T-helper 1 cell treated with Interleukin-12 subunit alpha and Interleukin-12 subunit beta and Interleukin-4 antibody, amounts not matched to agents 30 μg/mL and 1 μg/mL, for 36 hours (primary cell): ENCODE results near the gene SF1.

ENCODE experiments used
- H3K27ac Mint-ChIP-seq: one replicate; pipeline ENCODE4 v1.8.0; 2021; ENCODE audit warnings: mild to moderate bottlenecking, mixed read lengths
- H3K27me3 Mint-ChIP-seq: one replicate; pipeline ENCODE4 v1.8.0; 2021; ENCODE audit warnings: low read depth, mixed read lengths
- H3K36me3 Mint-ChIP-seq: one replicate; pipeline ENCODE4 v1.8.0; 2021; ENCODE audit warnings: low read depth, mixed read lengths
- H3K4me1 Mint-ChIP-seq: one replicate; pipeline ENCODE4 v1.8.0; 2021; ENCODE audit warnings: low read depth, mixed read lengths
- H3K4me3 Mint-ChIP-seq: one replicate; pipeline ENCODE4 v1.8.0; 2021; ENCODE audit warnings: mild to moderate bottlenecking, moderate library complexity, mixed read lengths
- H3K9me3 Mint-ChIP-seq: one replicate; pipeline ENCODE4 v1.8.0; 2021; ENCODE audit warnings: mixed read lengths

The SF1 gene

DNA sequence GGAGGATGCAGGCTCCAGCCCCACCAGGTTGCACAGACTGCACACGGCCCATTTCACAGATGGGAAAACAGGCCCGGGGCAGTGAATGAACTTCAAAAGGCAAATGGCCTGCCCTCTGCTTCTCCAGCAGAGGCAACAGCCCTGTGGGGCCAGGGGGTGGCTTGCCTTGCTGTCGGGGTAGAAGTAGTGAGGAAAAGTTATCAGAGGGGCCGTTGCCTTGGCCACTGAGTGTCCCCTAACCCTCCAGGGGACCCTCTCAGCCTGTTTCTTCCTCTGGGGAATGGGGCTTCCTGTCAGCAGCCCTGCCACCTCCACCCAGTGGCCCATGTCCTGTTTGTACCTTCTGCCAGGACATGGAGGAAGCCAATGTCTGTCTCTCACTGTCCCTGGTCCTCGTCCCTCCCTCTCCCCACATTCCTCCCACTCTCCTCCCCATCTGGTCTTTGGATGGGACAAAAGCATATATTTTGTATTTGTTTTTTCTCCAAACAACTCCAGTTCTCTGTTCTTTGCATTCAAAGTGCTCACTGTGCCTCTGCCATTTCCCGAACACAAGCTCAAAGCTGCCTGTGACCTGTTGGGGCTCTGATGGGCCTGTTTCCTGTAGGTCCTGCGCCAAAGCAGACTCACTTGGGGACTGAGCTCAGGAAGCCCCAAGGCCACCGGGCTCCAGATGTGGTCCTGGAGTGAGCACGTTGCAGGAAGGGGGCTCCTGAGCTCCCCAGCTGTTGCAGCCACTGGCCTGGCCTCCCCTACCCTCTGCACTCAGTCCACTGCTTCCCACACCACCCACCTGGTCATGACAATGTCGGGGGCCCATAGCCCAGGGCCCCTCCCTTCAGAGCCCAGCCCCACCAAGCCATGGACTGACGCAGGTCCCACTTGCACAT lies 15.2 kb upstream of the SF1 start:
- no peaks in the 10 kb centered on the region for H3K27me3 Mint-ChIP-seq
- no peaks in the 10 kb centered on the region for H3K9me3 Mint-ChIP-seq
- H3K27ac Mint-ChIP-seq = peak overlapping the region; percentile 47
- peaks cover 9% of the 10 kb centered on the region for H3K36me3 Mint-ChIP-seq
- peaks cover 14% of the 10 kb centered on the region for H3K4me1 Mint-ChIP-seq
- H3K4me3 Mint-ChIP-seq = no peak overlapping the region

DNA sequence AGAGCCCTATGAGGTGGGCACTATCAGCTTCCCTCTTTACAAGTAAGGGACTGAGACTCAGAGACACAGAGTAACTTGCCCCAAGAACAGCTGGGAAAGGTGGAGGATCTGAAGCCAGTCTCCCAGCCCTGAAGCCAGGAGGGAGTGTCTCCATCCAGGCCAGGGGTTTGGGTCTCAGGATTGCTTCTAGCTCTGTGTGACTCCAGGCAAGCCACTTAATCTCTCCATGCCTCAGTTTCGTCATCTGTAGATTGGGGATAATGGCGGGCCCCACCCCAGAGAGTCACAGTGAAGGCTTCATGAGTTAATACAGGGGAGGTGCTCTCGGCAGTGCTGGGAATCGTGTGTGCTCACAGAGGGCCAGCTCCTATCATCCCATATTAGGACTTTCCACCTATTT lies 14.1 kb upstream of the SF1 start:
- Mint-ChIP-seq H3K9me3 (no peaks in the 10 kb centered on the region), H3K27me3 (no peaks in the 10 kb centered on the region), H3K27ac (peak overlapping the region; percentile 31), H3K4me1 (peaks cover 16% of the 10 kb centered on the region), H3K4me3 (no peak overlapping the region), H3K36me3 (peaks cover 9% of the 10 kb centered on the region)

DNA sequence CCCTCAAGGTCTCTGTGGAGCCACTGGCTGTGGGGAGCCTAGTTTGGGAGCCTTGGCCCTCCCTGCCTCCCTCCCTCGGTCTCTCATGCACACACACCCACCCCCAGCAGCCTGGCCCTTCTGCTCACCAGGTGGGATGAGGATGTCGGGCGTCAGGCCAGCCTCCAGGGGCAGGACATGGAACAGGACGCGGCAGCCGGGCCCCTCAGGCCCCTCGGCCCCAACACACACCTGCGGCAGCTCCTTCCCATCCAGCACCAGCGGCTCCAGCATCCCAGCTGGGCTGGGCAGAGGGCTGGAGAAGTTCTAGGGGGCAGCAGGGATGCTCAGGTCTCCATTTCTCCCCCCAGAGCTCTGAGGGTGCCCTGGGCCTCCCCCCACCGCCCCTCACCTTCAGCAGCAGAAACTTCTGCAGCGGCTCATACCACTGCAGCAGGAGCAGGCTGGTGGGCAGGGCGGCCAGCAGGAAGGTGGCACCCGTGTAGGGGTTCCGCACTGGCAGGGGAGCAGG lies 13.5 kb upstream of the SF1 start:
- H3K4me1 Mint-ChIP-seq = peaks cover 17% of the 10 kb centered on the region
- H3K27ac Mint-ChIP-seq = no peak overlapping the region
- H3K4me3 Mint-ChIP-seq = no peak overlapping the region
- peaks cover 9% of the 10 kb centered on the region for H3K36me3 Mint-ChIP-seq
- H3K27me3 Mint-ChIP-seq = no peaks in the 10 kb centered on the region
- no peaks in the 10 kb centered on the region for H3K9me3 Mint-ChIP-seq

DNA sequence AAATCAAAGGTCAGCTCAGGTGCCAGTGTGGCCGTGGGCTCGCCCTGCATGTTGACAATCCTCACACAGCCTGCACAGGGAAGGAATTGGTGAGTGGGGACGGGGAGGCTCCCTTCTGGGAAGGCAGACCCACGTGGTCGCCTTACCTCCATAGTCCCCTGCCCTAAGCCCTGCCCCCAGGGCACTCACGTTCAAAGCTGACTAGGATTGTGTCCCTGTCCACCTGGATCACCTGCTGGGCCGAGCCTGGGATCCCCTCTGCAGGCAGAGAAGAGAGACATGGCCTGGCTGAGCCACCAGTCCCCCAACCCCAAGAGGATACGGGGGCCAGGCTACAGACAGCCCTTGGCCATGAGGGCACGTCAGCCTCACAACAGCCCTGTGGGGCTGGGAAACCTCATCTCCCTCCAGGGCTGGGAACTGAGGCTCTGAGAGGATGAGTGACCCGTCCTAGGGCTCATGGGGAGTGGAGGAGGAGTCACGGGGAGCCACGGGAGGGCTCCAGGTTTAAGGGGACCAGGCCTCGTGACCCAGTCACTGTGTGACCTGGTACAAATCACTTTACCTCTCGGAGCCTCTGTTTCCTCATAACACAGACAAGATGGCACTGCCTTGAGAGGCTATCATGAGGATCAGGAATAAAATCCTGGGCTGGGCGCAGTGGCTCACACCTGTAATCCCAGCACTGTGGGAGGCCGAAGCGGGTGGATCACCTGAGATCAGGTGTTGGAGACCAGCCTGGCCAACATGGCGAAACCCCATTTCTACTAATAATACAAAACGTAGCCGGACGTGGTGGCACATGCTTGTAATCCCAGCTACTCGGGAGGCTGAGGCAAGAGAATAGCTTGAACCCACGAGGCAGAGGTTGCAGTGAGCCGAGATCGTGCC lies 12.1 kb upstream of the SF1 start:
- Mint-ChIP-seq H3K4me3 (no peak overlapping the region), H3K4me1 (peaks cover 17% of the 10 kb centered on the region), H3K9me3 (no peaks in the 10 kb centered on the region), H3K36me3 (peaks cover 9% of the 10 kb centered on the region), H3K27ac (no peak overlapping the region), H3K27me3 (no peaks in the 10 kb centered on the region)

DNA sequence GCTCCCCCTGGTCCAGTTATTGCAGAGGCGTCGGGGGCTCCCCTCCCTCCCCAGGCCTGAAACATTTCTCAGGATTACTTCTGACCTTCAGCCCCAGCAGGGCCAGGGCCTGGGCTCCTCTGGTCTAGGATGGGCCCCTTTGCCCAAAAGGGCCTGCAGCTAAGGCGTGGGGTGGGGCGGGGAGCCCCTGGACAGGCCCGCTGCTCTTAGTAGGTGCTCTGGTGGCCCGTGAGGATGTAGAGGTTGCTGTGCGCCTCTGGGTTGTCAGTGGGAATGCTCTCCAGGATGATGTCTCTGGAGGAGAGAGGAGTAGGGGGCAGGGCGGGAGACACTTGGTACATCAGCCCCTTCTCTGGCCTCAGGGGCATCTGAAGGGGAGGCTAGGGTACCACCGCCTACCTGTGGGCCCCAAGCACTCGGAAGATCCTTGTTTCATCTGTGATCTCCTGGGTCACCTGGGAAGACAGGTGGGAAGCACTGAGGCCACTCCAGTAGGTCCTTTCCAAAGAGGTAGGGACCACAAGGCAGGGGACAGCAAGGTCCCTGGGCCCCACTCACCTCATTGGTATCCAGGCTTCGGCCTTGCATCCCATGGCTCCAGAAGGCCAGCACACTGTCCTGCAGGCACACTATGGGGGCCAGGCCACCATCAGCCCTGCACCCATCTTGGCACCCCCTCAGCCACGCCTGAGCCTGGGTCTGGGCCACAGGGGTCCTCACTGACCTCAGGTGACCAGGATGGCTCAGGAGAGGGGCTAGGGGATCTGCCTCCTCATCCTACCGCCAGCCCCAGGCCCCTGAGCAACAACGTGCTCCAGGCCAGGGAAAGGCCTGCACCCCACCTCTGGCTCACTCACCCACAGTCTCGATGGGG lies 11.2 kb upstream of the SF1 start:
- H3K4me3 Mint-ChIP-seq = no peak overlapping the region
- no peaks in the 10 kb centered on the region for H3K9me3 Mint-ChIP-seq
- peaks cover 5% of the 10 kb centered on the region for H3K36me3 Mint-ChIP-seq
- no peaks in the 10 kb centered on the region for H3K27me3 Mint-ChIP-seq
- H3K27ac Mint-ChIP-seq = no peak overlapping the region
- H3K4me1 Mint-ChIP-seq = peaks cover 12% of the 10 kb centered on the region

DNA sequence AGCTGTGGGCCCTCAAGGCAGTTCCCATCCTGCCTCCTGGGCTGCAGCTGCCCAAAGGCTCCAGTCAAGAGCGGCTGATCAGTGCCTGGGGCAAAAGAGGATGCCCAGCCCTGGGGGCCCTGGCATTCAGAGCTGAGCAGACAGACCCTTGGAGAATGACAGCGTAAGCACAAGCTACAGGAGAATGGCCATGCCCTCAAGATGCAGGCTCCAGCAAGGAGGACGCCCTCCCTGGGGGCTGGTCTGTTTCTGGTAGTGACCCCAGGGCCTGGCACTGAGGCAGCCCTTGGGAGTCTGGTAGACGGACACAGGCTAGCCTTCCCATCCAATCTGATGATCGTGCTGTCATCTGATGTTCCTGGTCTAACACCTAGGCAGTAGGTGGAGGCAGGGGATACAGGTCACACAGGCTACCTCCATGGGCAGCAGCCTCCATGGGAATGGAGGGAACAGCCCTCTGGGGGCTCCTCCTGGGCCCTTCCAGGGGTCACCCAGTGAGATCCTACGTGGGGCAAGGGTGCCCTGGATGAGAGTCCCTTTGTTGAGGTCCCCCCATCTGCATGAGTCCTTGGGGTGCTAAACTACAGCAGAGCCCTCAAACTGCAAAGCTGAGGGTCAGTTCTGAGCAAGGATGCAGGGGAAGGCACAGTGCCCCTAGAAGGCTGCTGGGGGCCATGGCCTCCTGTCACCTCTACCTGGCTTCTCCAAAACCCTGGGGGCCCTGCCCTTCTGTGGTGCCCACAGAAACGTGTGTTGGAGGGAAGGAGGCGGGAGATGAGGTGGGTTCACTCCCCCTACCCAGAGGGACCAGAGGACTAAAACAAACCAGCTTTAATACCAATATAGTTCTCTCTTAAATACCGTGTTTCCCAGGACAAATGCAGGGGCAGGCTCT lies 10.2 kb upstream of the SF1 start:
- H3K27ac Mint-ChIP-seq = no peak overlapping the region

DNA sequence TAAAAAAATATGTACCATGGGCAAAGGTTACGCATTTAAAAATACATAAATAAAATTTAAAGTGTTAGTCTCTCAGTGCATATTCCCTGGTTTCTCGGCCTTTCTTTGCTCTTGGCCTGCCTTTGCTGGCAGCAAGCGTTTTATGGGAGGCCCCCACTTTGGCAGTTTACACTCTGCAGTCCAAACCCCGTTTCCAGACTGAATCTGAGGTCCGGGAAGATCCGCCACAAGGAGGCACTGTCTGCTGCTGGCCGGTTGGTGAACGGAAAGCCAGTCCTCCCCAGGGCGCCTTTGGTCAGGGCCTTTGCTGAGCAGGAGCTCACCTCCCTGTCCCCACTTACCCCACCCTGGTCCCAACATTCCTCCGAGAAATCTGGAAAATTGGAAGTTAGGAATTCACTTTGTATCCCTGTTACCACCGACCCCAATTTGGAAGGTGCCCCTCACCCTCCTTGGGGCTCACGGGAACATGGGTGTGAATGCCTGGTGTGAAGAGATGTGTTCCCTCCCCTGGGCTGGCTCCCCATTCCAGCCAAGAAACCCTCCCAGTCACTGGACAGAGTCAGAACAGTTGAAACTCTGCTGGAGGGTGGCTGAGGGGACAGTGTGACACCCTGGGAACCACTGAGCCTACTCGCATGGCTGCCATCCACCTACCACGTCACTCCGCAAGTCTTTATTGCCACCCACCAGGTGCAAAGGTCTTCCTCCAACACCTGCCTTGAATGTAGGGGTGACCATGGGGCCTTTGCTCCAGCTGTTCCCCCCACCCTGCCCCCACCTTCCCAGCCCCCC lies 9.4 kb upstream of the SF1 start:
- Mint-ChIP-seq H3K36me3 (peaks cover 5% of the 10 kb centered on the region), H3K9me3 (no peaks in the 10 kb centered on the region), H3K27me3 (no peaks in the 10 kb centered on the region), H3K27ac (no peak overlapping the region), H3K4me1 (peaks cover 3% of the 10 kb centered on the region), H3K4me3 (no peak overlapping the region)

More for the DNA sequence above, 10.2 kb upstream of the SF1 start:
- H3K4me1 Mint-ChIP-seq = peaks cover 6% of the 10 kb centered on the region
- H3K27me3 Mint-ChIP-seq = no peaks in the 10 kb centered on the region
- no peaks in the 10 kb centered on the region for H3K9me3 Mint-ChIP-seq
- H3K36me3 Mint-ChIP-seq = peaks cover 5% of the 10 kb centered on the region
- H3K4me3 Mint-ChIP-seq = no peak overlapping the region

DNA sequence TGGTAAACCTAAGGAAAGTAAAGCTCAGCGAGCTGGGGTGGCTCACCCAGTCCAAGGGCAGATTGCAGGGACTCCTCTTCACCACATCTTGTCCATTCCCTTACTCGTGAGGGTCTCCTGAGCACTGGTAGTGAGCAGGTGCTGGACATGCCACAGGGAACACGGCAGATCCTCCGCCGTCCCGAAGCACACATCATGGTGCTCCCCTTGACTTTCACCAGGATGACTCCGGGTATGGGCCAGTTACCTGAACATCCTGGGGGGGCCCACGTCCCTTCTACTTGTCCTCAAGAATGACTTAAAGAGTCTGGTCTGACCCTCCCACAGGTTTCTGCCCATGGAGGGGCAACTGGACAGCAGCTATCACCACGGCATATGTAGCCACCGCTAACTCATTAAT lies 8.0 kb upstream of the SF1 start:
- Mint-ChIP-seq H3K4me3 (no peak overlapping the region), H3K4me1 (peaks cover 3% of the 10 kb centered on the region), H3K27ac (no peak overlapping the region), H3K36me3 (peaks cover 5% of the 10 kb centered on the region), H3K9me3 (no peaks in the 10 kb centered on the region), H3K27me3 (no peaks in the 10 kb centered on the region)

DNA sequence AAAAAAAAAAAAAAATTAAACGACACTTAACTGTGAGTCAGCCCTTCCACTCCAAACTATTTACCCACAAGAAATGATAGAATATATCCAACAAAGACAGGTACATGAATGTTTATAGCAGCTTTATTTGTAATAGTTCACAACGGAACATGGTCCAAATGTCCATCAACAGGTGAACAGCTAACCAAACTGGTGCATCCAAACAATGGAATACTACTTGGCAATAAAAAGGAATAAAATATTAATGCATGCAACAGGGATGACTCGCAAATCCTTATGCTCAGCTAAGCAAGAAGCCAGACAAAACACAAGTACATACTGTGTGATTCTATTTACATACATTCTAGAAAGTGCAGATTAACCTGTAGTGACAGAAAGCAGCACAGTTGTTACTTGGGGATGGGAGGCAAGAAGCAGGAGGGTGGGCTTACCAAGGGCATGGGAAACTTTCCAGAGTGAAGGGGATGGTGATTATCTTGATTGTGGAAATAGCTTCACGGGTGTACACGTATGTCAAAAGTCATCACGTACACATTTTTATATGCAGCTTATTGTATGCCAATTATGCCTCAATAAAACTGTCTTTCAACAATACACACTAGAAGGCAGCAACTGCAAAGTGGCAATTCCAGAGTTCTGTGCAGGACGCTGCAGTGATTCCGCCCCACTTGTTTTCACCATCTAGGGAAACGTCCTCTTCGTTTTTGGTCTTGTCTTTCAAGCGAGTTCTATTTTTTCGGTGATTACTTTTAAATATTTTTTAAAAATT lies 6.7 kb upstream of the SF1 start:
- H3K4me1 Mint-ChIP-seq = peaks cover 9% of the 10 kb centered on the region
- H3K36me3 Mint-ChIP-seq = peaks cover under 1% of the 10 kb centered on the region
- H3K4me3 Mint-ChIP-seq = no peak overlapping the region
- H3K9me3 Mint-ChIP-seq = no peaks in the 10 kb centered on the region
- no peak overlapping the region for H3K27ac Mint-ChIP-seq
- no peaks in the 10 kb centered on the region for H3K27me3 Mint-ChIP-seq

DNA sequence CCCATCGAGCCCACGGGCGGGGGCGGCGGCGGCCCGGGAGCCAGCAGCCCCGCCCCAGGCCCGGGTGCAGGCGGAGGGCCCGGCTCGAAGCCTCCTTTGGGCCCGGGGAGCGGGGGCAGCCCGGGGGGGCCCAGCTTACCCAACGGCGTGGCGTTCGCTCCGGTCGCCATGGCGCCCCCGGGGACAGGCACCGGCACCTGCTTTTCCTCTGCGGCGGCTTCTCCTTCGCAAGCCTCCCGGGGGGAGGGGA lies 194 bp downstream of the SF1 start:
- Mint-ChIP-seq H3K36me3 (peaks cover 42% of the 10 kb centered on the region), H3K4me3 (no peak overlapping the region), H3K27me3 (no peaks in the 10 kb centered on the region), H3K27ac (no peak overlapping the region), H3K9me3 (no peaks in the 10 kb centered on the region), H3K4me1 (peaks cover 57% of the 10 kb centered on the region)

DNA sequence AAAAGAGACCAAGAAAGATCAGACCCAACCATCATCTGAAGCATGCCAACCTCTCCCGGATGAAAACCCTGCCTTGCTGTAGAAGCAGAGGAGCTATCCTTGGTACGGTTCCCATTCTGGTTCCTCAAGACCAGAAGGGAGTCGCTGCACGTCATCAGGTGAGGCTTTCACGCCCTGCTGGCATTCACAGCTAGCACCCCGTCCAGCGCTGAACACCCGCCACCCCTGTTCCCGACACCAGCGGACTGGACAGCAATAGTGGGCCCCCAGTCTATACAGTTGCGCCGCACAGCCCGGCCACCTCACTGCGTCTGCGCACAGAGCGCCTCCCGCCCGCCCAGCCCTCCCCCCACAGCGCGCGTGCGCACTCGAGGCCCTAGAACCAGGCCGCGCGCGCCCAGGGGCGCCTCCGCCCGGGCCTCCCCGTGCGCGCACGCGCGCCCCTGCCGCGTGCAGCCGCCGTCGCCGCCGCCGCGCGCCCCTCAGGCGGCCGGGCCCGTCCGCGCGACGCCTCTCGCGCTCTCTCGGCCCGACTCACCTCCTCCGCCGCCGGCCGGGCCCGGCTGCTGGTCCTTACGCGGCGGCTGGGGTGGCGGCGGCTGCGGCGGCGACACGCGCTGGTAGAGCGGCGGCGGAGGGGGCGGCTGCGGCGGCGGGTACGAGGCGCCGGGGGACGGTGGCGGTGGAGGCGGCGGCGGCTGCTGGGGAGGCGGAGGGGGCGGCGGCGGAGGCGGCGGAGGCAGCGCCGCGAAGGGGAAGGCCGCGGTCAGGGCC lies 706 bp downstream of the SF1 start:
- Mint-ChIP-seq H3K4me1 (peaks cover 62% of the 10 kb centered on the region), H3K27me3 (no peaks in the 10 kb centered on the region), H3K9me3 (no peaks in the 10 kb centered on the region), H3K27ac (peak overlapping the region; percentile 83), H3K36me3 (peaks cover 48% of the 10 kb centered on the region), H3K4me3 (peak overlapping the region; percentile 92)

DNA sequence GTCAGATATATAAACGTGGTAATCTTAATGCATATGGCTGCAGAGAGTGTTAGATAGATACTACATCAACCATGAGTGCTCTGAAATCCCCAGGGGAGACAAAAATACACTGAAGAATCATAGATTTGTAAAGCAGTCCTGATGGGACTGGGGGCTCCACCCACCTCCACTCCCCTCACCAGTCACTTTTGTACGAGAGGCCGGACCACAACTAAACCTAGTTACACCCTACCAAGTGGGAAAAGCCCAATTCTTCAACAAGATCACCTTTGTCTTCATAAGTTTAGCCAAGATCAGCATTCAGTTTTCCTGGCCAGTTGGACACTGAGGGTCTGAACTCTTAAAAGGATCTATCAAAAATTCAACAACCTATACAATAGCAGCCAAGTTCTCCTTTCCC lies 1.5 kb downstream of the SF1 start:
- H3K36me3 Mint-ChIP-seq = peaks cover 55% of the 10 kb centered on the region
- no peaks in the 10 kb centered on the region for H3K27me3 Mint-ChIP-seq
- H3K4me1 Mint-ChIP-seq = peaks cover 70% of the 10 kb centered on the region
- no peaks in the 10 kb centered on the region for H3K9me3 Mint-ChIP-seq
- H3K27ac Mint-ChIP-seq = peak overlapping the region; percentile 83
- H3K4me3 Mint-ChIP-seq = peak overlapping the region; percentile 92
